DMS153 (cell line): ENCODE data around the gene ATP9A.
A peak's percentile ranks its signal among the peaks of the same experiment; 100 is the strongest.
"Not testable (repeated sequence)": the region's sequence is repeated elsewhere in the genome, so short reads cannot be mapped to it uniquely, and the experiment has no call there.

Experiments used
- DNase-seq: peaks from one replicate; lab custom pipeline; 2025; lab: John Stamatoyannopoulos, UW

ATP9A gene

DNA sequence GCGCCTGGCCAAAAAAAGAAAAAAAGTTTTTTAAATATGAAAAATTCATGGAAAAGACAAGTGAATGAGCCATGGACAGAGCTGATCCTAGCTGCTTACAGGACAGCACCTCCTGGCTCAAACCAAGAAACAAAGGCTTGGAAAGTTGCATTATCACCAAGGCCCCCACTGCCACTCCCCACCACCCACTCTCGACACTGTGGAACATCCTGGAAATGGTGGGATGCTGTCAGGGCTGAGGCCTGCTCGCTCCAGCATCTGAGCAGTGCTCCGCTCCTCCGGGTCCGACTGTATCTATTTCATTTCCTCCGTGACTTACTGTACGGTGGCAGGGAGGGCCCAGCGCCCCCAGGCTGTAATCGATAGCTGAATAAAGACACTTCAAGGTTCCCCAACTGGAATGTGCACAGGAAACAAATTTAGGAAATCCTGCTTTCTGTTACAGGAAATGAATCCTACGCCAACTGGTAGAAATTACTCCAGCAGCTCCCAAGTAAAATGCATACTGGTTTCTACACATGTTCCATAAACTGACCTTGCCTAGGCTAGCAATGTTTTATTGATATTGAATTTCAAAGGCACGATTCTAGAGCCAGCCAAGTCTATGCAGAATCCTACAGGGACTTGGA, 116.2 kb downstream of the ATP9A start:
- DNase-seq = no peak

DNA sequence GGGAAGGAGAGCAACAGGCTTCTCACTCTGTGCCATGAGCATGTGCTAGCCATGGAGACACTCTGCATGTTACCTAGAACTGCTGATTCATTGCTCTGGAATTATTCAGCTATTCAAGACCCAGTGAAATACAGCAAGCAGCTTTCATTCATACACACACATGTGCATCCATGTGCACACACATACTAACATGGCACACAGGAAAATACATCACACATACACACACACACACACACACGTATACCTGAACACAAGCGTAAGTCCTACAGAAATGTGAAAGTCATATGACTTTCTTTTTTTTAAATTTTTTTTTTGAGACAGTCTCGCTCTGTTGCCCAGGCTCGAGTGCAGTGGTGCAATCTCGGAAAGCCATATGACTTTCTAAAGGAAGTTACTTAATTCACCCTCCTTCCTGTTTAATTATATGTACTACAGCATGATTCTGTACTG, 117.5 kb downstream of the ATP9A start:
- no peak for DNase-seq

DNA sequence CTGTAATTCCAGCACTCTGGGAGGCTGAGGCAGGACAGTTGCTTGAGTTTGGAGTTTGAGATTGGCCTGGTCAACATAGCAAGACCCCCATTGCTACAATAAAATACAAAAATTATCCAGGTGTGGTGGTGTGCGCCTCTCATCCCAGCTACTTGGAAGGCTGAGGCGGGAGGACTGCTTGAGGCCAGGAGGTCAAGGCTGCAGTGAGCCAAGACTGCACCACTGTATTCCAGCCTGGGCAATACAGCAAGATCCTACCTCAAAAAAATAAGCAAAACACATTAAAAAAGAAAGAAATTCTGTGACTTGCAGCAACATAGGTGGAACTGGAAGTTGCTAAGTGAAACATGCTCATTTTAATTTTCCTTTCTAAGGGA, 119.6 kb downstream of the ATP9A start:
- DNase-seq = no peak

DNA sequence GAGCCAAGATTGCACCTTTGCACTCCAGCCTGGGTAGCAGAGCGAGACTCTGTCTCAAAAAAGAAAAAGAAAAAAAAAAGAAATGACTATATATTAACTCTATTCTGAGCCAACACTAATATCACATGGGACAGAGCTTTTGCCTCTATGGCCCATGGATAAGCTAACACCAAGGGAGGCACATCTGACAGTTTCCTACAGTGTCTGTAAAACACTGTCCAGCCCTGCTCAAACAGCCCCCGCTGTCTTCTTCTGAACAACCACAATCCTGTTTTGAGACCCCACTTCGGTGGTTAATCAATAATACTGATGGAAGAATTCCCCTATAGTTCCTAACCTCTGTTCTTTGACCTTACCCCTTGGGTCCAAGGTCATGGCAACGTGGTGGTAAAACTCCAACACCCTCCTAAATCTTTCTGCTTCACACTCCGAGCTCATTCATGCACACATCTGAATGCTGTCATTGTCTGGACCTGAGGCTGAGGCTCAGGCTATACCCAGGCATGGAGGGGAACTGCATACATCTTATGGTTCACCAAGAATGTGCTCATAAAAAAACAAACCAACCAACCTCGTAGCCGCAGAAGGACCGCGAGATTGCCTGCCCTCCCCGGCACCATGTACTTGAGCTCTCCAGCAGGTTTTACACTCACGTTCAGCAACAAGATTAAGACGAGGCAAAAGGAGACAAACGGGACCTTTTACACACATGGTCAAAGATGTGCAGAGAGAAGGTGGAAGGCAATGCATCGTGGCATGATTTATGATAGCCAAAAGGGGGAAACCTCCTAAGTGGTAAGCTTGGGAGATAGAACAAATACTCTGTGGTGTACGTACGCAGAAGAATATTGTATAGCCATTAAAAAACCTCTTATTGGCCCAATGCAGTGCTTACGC, 120.3 kb downstream of the ATP9A start:
- DNase-seq = no peak

DNA sequence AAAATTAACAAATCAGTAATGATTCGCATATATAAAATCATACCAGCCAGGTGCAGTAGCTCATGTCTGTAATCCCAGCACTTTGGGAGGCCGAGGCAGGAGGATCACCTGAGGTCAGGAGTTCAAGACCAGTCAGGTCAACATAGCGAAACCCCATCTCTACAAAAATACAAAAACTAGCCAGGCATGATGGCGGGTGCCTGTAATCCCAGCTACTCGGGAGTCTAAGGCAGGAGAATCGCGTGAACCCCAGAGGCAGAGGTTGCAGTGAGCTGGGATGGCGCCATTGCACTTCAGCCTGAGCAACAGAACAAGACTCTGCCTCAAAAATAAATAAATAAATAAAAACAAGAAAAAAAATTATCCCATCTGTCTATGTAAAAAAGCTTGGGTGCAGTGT, 124.4 kb downstream of the ATP9A start:
- not testable (repeated sequence) for DNase-seq

DNA sequence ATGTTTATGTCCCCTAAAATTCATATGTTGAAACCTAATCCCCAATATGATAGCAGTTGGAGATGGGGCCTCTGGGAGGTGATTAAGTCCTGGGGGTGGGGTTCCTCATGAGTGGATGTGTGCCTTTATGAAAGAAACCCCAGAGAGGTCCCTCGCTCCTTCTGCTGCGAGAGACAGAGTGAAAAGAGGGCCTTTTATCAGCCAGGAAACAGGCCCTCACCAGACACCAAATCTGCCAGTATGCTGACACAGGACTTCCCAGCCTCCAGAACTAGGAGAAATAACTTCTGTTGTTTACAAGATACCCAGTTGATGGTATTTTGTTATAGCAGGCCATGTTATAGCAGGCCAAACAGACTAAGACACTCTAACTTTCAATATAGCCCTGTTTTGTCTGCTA, 124.8 kb downstream of the ATP9A start:
- no peak for DNase-seq

DNA sequence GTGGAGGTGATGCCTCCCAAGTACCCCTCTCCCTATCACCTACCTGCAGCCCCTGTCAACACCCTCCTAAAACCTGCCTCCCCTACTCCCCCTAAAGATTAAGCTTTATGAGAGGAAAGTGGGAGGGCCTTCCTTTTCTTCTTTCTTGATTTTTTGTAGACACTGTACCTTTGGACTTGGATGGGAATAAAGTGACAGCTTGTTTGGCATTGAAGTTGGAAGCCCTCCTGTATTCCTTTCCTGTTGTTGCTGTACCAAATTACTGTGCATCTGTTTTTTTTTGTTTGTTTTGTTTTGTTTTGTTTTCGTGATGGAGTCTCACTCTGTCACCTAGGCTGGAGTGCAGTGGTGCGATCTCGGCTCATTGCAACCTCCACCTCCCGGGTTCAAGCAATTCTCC, 126.3 kb downstream of the ATP9A start:
- DNase-seq = no peak

DNA sequence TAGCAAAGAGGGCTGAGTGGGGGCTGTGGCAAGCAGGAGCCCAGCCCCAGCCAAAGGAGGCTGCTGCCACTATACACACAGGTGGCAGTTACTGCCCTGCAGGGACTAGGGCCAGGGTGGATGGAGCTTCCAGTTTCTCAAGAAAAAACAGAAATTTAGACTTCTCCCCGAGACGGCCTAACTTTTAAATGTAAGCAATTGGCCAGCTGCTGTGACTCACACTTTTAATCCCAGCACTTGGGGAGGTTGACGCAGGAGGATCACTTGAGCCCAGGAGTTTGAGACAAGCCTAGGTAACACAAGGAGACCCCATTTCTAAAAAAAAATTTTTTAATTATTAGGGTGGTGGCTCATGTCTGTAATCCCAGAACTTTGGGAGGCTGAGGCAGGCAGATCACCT, 127.4 kb downstream of the ATP9A start:
- DNase-seq = no peak

DNA sequence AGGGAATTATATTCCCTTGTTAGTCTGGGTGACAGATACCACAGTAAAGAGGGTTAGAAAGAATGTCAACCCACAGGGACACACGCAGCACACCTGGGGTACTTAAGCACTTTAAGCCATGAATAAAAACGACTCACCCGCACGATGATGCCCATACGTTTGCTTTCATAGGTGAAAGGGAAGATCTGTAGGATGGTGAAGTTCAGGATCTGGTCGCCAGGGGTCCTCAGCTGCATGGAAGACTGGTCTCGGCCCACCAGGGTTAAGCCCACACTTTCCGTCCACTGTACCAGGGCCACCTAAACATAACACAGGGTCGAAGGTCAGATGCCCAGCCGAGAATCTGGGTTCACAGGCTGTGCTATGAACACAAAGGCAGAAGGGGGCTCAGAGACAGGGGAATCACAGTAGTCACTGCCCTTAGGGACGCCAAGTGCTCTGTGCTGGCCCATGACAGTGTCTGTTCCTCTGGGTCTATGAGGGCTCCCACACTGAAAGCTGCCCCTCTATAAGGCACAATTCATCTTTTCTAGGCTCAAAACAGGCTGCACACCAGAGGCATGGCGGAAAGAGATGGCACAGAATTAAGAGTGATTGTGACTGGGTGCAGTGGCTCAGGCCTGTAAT, 128.9 kb downstream of the ATP9A start:
- peak; percentile 17 for DNase-seq

DNA sequence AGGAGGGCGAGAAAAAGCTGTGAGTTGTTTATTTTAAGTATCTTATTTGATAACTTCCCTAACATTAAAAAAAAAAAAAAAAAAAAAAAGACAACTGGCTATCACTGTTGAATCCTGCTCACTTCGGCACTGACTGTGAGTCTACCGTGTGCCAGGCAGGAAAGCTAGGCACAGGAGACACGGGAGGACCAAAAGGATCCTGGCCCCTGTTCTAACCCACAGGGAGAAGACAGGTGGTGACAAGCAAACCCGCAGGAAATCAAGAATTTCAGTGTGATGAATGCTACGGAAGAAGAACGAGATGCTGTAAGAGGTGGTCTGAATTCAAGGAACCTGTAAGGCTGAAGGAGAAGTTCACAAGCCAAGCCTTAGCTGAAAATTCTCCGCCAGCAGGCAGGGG, 130.9 kb downstream of the ATP9A start:
- no peak for DNase-seq

DNA sequence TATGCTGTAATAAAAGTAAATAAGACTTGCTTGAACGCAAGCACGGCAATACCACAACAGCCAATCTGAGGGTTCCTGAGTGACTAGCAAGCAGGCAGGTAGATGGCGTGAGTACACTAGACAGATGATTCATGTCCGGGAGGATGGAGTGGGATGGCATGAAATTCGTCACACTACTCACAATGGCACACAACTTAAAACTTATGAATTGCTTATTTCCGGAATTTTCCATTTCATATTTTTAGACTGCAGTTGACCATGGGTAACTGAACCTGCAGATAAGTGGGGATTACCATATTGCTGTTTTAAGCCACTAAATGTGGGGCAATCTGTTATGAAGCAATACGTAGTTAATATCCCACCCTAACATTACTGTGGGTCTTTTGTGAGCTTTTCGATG, 132.1 kb downstream of the ATP9A start:
- DNase-seq = no peak

DNA sequence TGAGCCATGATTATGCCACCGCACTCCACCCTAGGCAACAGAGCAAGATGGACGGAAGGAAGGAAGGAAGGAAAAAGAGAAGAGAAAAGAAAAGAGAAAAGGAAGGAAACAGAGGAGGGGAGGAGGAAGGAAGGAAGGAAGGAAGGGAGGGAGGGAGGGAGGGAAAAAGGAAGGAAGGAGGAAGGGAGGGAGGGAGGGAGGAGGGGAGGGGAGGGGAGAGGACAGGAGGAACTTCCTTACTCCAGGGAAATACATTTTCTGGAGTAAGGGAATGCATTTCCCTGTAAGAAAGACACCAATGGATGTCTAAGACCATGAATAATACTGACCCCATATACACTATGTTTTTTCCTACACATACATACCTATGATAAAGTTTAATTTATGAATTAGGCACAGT, 132.5 kb downstream of the ATP9A start:
- no peak for DNase-seq

DNA sequence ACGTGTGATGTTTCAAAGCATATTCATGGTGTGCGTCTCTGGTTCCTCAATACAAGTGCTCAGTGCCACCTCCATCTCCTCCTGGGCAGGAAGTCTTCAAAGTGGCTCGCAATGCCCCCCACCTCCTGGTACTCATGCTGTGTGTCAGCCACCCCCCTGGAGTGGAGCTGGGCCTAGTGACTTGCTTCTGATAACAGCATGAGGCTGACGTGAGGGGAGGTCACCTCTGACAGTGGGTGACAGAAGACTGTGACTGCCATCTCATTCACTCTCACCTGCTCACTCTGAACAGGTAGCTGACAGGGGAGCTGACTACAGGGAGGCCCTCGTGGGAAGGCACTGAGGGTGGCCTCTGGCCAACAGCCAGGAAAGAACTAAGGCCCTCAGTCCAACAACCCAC, 133.3 kb downstream of the ATP9A start:
- DNase-seq = no peak

DNA sequence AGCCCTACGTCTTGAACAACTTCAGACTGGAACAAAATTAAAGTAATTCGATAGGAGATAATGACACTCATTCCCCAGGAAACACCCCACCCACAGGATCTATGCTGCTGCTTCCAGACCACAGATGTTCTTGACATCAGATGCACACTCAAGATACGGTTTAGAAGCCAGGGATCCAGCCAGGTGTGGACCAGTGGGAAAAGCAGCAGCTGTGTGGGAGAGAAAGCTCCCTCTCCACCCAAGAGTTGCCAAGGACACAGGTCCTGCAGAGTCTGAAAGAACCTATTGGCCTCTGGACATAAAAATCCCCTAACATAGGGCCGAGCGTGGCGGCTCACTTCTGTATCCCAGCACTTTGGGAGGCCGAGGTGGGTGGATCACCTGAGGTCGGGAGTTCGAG, 133.9 kb downstream of the ATP9A start:
- DNase-seq = no peak

DNA sequence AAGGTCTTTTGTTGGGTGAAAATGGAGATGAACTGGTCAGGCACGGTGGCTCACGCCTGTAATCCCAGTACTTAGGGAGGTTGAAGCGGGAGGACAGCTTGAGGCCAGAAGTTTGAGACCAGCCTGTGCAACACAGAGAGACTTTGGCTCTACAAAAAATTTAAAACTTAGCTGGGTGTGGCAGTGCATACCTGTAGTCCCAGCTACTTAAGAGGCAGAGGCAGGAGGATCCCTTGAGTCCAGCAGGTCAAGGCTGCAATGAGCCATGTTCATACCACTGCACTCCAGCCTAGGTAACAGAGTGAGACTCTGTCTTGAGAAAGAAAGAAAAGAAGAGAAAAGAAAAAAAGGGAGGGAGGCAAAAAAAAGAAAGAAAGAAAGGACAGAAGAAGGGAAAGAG, 134.8 kb downstream of the ATP9A start:
- DNase-seq = no peak

DNA sequence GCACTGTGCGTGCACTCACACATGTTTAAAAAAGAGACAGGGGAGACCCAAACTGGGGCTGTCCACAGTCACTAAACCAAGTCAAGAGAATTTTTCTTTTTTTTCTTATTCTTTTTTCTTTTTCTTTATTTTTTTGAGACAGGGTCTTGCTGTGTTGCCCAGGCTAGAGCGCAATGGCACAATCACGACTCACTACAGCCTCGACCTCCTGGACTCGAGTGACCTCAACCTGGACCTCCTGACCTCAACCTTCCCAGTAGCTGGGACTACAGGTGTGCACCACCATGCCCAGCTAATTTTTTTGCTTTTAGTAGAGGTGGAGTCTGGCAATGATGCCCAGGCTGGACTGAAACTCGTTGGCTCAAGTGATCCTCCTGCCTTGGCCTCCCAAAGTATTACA, 136.2 kb downstream of the ATP9A start:
- no peak for DNase-seq

DNA sequence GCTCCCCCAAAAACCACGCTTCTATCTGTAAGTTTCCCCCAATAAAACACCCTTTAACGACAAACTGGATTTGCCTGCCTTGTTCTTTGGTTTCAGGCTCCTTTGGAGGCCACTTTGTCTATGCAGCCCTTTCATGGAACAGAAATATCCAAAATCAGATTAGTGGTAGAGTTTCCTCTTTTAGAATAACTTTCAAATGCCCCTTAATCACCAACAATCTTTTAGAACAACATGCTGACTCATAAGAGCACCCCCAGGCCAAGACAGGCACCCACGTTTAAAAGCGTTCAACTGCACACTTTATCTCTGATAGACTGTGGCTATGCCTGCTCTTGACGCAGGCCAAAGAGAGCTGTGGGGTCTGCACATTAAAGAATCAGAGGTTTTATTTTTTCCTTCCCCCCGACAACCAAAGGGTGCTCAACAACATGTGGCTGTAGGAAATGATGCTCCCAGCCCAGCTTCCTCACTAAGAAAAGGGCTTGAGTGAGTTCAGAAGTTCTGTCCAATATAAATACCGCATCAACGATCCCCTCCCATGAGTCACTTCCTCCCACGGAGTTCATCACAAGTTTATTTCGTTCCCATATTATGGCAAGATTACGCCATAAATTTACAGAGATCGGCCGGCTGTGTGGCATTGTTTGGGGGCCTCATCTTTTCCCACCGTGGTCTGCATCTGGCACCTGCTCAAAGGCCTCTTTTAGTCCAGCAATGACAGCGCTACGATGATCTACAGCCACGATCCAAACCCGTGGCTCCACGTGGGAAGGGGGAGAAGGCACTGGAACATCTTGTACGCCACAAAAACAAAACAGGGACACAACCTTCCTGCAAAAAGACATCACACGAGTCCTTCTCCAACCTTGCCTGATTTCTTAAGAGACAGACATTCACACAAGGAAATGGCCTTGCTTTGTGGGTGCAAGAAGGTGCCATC, 136.9 kb downstream of the ATP9A start:
- no peak for DNase-seq

DNA sequence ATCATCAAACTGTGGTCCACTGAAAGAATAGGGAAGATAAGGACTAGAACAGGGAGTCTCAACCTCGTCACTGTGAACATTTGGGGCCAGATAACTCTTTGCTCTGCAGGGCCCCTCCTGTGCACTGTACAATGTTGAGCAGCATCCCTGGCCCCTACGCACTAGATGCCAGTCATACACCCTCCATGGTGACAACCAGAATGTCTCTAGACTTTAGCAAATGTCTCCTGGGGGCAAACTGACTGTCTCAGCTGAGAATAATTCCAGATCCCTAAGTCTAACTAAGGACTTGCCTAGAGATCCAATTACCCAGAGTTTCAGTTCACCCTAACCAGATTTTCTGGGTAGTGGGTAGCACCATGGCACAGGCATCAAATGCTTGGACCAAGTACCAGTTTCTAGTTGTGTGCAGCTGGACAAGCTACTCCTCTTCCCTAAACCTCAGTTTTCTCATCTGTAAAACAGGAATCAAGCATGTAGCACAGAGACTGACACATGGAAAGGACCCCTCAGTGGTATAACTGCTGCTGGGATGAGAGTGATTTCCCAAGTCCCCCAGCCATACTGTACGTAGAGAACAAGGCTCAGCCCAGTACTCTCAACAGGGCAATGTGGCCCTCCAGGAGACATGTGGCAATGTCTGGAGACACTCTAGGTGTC, 138.7 kb downstream of the ATP9A start:
- DNase-seq = no peak

DNA sequence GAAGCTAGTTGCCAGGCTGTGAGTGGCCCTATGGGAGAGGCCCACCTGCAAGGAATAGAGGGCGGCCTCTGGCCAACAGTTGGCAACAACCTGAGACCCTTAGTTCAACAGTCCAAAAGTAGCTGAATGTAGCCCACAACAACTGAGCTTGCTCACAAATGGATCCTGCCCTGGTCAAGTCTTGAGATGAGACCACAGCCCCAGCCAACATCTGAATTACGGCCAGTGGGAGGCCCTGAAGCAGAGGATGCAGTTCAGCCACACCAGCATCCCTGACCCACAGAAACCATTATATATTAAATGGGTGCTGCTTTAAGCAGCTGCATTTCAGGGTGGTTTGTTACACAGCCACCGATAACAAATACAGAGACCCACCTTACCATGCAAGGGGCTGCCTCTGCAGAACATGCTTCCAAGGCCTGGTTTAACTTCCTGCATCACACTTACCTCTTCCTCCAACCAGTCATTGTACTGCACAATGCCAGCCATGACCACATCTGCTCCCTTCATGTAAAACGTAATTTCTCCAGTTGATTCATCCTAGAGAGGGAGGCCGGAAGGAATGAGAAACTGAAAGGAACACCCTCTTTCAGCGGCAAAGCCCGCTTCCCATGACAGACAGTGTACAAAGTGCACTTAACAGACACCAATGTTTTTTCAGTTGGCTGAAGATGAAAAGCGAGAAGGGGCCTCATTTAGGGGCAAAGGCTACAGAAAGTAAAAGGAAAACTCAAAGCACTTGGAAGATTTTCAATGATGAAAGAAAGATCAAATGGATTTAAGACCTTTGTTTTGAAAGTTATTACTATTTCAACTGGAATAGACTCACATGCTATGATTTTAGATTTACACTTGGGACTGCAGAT, 139.4 kb downstream of the ATP9A start:
- no peak for DNase-seq

DNA sequence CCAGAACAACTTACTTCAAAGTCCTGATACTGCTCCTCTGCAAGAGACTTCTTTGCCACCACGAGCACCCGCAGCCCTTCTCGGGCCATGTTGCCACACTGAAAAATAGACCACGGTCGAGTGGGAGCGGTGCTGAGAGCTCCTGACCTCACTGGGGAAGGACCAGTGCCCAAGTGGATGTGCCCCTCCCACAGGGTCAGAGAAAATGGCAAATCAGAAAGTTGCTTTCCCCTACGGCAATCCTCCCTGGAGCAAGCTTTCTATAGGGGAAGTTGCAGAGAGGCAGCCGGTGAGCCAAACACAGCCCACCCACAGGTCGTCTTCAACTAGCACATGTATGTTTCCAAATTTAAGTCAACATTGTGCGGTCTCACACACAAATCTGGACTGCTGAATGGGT, 140.6 kb downstream of the ATP9A start:
- DNase-seq = no peak

DNA sequence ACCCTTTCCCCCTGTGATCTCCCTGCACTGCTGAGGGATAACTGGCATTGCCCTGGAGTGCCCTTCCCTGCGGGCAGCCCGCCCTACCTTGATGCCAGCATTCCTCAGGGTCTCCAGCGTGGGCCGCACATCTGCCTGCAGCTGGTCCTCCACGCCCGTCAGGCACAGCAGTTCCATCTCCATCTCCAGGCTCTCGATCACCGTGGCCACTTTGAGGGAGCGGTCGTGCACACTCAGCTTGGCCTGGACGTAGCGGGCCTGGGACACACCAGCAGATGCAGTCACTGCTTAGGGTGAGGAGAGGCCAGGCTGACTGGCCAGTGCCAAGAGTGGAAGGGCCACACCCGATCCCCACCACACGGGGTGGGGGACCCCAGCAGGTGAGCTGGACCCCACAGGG, 143.1 kb downstream of the ATP9A start:
- no peak for DNase-seq
